GM19438 (cell line): ENCODE measurements around the gene SLA2.
"Not testable (repeated sequence)": the region's sequence is repeated elsewhere in the genome, so short reads cannot be mapped to it uniquely, and the experiment has no call there.

ENCODE experiments used
- ATAC-seq: cut with Tn5 transposase; IDR thresholded peaks from one replicate; pipeline ENCODE4 v1.9.1; 2021; ENCODE audit warnings: low read depth; ENCODE audit not compliant: unreplicated experiment

Gene SLA2

DNA sequence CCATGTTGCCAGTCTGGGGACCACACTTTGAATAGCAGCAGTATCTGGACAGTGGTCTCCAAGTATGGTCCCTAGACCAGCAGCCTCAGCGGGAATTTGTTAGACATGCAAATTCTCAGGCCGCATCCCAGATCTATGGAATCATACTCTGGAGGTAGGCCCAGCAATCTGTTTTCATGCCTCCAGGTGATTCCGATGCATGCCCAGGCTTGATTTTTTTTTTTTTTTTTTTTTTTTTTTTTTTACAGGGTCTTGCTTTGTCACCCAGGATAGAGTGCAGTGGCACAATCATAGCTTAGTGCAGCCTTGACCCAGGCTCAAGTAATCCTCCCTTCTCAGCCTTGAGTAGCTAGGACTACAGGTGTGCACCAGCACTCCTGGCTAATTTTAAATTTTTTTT, 682 bp upstream of the SLA2 start:
- no peak for ATAC-seq

- ATAC-seq = no peak
Observed at GRCh38 chr20:36645353-36645752, 643 bp downstream of the SLA2 start.

GRCh38 chr20:36644706-36645095, 1.3 kb downstream of the SLA2 start:
- ATAC-seq = no peak

- ATAC-seq = no peak
Observed at GRCh38 chr20:36644032-36644705, 1.8 kb downstream of the SLA2 start.

GRCh38 chr20:36642136-36642535, 3.9 kb downstream of the SLA2 start:
- no peak for ATAC-seq

DNA sequence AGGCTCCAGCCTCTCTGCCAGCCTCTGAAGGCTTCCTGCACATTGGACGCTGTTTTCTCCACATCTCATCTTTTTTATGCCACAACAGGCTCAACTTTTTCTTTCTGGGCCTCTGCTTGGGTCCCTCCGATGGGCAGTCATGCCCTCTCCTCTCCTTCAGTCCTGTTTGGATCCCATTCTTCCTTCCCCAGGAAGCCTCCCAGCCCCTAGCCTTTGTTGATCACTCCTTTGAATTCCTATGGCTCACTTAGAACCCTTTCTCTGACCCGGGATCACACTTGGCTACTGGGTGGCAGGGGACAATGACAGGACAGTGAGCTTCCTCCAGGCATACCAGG, 4.5 kb downstream of the SLA2 start:
- no peak for ATAC-seq

GRCh38 chr20:36638876-36639400, 7.1 kb downstream of the SLA2 start:
- ATAC-seq = not testable (repeated sequence)

DNA sequence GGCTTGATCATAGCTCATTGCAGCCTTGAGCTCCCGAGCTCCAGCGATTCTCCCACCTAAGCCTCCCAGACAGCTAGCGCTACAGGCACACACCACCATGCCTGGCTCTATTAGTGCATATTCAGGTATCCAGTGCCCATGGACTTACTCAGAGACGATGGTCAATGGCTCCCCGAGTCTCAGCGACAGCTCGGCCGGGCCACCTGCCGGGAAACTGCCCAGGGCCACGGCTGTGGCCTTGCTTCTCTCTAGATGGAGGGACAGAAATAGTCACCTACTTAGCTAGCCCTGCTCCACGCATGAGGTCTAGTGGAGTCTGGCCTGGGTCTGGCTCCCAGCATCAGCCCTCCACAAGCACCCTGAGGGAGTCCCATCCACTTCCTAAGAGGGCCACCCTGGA, 11.7 kb downstream of the SLA2 start:
- no peak for ATAC-seq

DNA sequence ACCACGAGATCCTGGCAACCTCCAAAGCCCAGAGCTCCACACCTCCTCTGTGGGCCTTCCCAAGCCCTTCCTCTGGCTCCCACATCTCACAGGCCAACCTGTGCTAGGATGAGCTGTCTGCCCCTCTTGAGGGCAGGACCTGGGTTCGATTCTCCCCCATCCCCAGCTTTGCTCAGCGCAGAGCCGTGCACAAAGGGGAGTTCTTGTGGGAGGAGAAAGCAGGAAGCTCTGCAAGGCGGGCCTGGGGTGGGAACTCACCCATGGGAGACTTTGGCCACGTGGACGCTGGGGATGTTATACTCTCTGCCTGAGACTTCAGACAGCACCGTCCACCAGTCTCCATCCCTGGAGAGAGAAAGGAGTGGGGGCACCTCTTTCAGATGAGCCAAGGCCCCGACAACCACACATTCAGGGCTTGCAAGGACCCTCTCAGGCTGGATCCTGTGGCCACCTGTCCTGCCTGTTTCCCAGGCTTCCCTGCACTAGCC, 12.7 kb downstream of the SLA2 start:
- ATAC-seq = no peak

- ATAC-seq = no peak
Observed at GRCh38 chr20:36632487-36633284, 13.3 kb downstream of the SLA2 start.

GRCh38 chr20:36632147-36632486, 13.9 kb downstream of the SLA2 start:
- no peak for ATAC-seq

DNA sequence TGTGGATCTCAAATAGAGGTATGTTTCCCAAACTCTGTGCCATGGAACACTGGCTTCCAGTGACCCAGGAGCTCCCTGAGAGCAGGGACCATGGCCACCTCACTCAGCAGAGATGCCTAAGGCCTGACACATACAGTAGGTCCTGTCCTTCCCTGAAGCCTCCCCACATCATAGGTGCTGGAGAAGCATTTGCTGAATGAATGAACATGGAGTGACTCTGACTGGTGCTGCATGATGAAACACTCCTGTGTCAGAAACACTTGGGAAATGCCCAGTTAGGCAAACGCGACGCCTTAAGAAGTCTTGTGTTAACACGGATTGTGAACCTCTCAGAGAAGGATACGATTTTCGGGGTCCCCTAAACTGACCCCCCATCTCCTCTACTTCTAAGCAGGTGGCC, 14.3 kb downstream of the SLA2 start:
- ATAC-seq = no peak

GRCh38 chr20:36629719-36630681, 16.0 kb downstream of the SLA2 start:
- ATAC-seq = peak; percentile 72

DNA sequence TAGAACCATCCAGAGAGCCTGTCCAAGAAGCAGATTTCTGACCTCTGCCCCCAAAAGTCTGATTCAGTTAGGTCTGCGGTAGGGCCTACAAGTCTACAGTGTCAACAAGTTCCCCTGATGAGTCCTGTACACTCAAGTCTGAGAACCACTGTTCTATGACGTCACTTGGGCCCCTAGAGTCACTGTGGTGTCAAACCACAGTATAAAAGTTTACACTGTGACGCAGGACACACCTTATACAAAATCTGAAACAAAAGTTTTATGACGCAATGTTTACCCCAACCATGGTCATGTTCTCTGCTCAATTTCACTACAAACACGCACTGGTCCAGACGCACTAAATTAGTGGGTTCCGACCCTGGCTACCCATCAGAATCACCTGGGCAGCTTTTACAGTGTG, 17.9 kb downstream of the SLA2 start:
- no peak for ATAC-seq

DNA sequence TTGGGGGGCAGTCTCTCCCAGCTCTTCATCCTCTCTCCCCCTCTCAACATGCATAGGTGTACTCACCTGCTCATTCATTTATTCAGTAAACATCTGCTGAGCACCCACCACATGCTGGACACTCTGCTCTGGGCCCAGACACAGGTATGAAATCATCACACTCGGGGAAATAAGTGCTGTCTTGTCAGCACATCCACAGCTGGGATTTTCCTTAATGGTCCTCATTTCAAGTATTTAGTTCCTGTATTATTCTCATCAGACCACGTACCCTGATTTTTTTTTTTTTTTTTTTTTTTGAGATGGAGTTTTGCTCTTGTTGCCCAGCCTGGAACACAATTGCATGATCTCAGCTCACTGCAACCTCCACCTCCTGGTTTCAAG, 21.1 kb downstream of the SLA2 start:
- ATAC-seq = no peak

DNA sequence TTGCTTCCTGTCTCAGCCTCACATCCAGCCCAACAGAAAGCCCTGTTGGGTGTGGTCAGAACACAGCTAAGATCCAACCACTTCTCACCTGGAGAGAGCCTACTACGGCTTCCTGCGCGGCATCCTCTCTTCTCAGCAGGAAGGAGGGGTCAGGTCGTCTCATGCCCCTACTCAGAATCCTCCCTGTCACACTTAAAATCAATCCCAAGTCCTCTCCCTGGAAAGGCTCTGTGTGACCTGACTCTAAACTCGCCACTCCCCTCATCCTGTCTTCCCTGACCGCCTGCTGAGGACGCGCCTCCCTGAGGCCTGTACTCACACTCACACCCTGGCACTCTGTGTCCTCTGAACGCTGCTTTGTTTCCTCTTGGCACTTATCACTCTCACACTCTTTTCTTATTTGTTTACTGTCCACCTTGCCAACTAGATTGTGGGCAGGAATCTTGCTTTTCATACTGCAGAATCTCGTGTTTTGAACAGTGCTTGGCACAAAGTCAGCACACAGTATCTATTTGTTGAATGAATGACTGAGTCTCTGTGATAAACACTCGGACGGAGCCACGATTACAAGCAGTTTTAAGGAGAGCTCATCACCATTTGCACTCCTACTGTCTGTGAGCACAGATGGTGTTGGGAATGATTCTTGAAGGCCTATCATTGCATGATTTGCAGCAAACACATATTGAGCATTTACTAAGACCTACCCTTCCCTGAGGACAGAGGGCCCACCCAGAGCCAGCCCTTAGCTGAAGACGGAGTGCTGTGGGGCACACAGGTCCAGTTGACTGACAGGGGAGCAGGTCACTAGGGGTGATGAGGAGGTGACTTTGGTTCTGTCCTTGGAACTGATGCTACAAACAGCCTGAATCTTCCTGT, 21.7 kb downstream of the SLA2 start:
- no peak for ATAC-seq

GRCh38 chr20:36623444-36623843, 22.6 kb downstream of the SLA2 start:
- ATAC-seq = no peak

DNA sequence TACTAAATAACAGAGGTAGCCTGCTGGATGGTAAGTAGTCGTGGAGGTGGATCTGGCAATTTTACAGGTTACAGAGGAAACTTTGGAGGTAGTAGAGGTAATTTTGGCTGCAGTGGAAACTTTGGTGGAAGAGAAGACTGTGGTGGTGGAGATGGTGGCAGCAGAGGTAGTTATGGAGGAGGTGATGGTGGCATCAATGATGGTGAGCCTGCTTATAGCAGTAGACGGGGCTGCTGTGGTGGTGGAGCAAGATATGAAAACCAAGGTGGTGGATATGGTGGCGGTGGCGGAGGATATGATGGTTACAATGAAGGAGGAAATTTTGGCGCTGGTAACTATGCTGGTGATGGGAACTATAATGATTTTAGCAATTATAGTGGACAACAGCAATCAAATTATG, 25.1 kb downstream of the SLA2 start:
- no peak for ATAC-seq

DNA sequence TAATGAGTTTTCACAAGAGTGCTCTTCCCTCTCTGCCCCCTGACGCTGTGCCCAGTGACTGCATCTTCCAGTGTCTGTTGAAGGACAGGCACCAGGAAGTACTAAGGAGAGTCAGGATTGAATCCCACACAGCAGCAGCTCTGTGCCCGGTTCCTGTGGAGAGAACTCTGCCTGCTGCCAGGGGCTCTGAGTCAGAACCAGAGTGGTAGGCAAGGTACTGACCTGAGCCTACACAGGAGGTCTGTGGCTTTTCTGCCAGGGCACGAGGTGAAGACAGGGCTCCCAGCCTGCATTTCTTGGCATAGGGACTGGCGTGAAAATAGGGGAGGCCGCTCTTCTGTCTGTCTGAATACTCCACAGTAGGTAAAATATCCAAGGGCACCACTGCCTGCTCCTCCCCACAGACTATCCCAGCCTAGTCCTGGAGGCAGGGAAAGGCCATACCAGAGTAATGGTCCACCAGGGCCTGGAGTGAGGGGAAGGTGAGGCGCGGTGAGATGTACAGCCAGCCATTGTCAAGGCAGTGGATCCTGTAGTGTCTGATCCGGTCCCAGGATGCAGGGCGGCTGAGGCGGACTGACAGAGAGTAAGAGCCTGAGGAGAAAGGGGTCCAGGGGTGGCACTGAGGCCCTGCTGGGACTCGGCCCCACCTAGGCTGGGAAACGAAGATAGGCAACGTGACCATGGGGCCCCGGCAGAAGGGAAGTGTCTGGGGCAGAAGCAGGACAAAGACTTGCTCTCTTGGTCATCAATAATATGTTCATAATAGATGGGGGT, 31.0 kb downstream of the SLA2 start:
- no peak for ATAC-seq
